ENCODE measurements around the gene DUSP28. TPM values are rescaled to one million over a fixed set of nuclear protein-coding genes. Genes with fewer than 3 reads are reported as not detected.

The DUSP28 gene
- total and polyA plus RNA-seq, 10 of the 15 experiments (the other 5 are each of a cell fraction or from before 2014, with no cell fraction given) = 2.5 to 12.5 (median 6.4) TPM

DNA sequence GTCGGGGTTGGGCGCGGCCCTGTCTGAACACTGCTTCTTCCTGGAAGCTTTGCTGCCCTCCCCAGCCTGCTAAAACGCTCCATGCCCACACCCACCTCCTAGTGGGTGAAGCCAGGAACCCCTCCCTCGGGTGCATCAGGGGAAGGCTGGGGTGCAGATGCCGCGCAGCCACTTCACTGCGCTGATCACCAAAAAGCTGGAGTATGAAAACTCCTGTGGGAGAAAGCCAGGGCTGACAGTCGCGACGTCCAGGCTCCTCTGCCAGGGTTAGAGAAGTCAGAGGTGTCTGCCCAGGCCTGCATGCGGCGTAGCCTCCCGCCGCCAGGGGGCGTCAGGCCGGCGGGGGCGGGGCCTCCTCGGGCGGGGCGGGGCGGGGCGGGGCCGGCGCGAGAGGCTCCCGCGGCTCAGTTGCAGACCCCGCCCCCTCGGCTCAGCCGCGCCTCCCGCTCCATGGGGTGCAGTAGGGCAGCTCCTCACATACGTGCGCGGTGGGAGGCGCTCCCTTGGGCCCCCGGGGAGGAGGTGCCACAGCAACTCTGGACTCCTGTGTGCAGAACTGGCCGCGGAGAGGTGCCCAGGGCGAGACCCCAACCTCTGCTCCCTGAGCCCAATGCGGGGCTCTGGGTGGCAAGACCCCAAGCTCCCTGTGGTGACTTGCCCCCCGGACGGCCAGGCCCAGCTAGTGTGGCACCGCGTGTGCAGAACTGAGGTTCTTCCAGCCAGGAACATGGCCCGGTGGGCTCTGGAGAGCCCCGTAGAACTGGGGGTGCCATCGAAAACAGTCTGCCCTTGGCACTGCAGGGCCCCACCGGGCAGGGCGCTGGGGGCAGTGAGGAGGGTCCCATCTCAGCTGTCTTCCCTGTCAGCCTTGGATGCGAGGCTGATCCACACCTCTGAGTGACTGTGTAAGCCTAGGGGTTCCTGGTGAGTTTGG, 6.3 kb downstream of the DUSP28 start (continued):
- no peak for TF ChIP-seq MYC (IDR thresholded peaks at IDR 0.05; ENCODE audit: insufficient read depth, insufficient read length, insufficient replicate concordance, low read length, severe bottlenecking)
- TF ChIP-seq SREBF1 (IDR thresholded peaks at IDR 0.05; ENCODE audit: low read length) = no peak
- peak; percentile 10; the same call in 1 of the 2 replicates for TF ChIP-seq MXI1 (IDR thresholded peaks at IDR 0.05; ENCODE audit: low read depth, low read length)
- TF ChIP-seq SPI1 (IDR thresholded peaks at IDR 0.05; ENCODE audit: borderline replicate concordance, insufficient read depth, low read depth, low read length) = no peak
- no peak; the same call in none of the 2 replicates for TF ChIP-seq PKNOX1 (IDR thresholded peaks at IDR 0.05)
- no peak for TF ChIP-seq WRNIP1 (IDR thresholded peaks at IDR 0.05; ENCODE audit: borderline replicate concordance, low read depth, low read length)
- TF ChIP-seq MEF2B (IDR thresholded peaks at IDR 0.05; ENCODE audit: partially characterized antibody, poor library complexity, severe bottlenecking) = peak; percentile 48
- TF ChIP-seq CHD1 (IDR thresholded peaks at IDR 0.05; ENCODE audit: low read depth, low read length) = no peak
- 0 out of 2 replicates have a peak, but pooled peaks have one; percentile 9 for TF ChIP-seq IKZF1 (conservative IDR thresholded peaks at IDR 0.05)
- 0 out of 2 replicates have a peak, but pooled peaks have one; percentile 9 for TF ChIP-seq JUND (IDR thresholded peaks at IDR 0.05; ENCODE audit: low read depth, low read length)
- TF ChIP-seq NFYA (IDR thresholded peaks at IDR 0.05; ENCODE audit: borderline replicate concordance, low read depth, low read length) = no peak
- TF ChIP-seq POU2F2 (IDR thresholded peaks at IDR 0.05; ENCODE audit: borderline replicate concordance, low read depth, low read length) = peak; percentile 70; the same call in 2 of the 3 replicates
- no peak for TF ChIP-seq ZNF217 (IDR thresholded peaks at IDR 0.05)
- peak; percentile 58 for TF ChIP-seq CREM (IDR thresholded peaks at IDR 0.05; ENCODE audit: low read depth)
- TF ChIP-seq IRF4 (IDR thresholded peaks at IDR 0.05; ENCODE audit: low read depth, low read length) = no peak
- TF ChIP-seq EGR1 (IDR thresholded peaks at IDR 0.05; ENCODE audit: borderline replicate concordance in 1 of 2, low read depth in 2 of 2, low read length in 2 of 2) = peak in 1 of 2 experiments; percentile 84; a peak in 2 of 3 replicates
- peak; percentile 49 for TF ChIP-seq HDGF (IDR thresholded peaks at IDR 0.05)
- TF ChIP-seq CBX3 (IDR thresholded peaks at IDR 0.05; ENCODE audit: borderline replicate concordance, low read depth) = no peak
- TF ChIP-seq KAT2A (conservative IDR thresholded peaks at IDR 0.05; ENCODE audit: control insufficient read depth, low read depth, low read length) = no peak
- TF ChIP-seq USF1 (IDR thresholded peaks at IDR 0.05; ENCODE audit: borderline replicate concordance, extremely low read length, insufficient read depth, low read depth, low read length) = no peak
- no peak for TF ChIP-seq STAT1 (conservative IDR thresholded peaks at IDR 0.05)
- TF ChIP-seq ZBED1 (IDR thresholded peaks at IDR 0.05; ENCODE audit: borderline replicate concordance) = no peak
- no peak for TF ChIP-seq CREB1 (IDR thresholded peaks at IDR 0.05; ENCODE audit: low read depth)
- peak; percentile 54 for TF ChIP-seq SP1 (IDR thresholded peaks at IDR 0.05; ENCODE audit: low read depth, low read length)
- no peak; the same call in 1 of the 2 replicates for TF ChIP-seq SMAD5 (IDR thresholded peaks at IDR 0.05; ENCODE audit: low read depth)
- TF ChIP-seq FOXM1 (IDR thresholded peaks at IDR 0.05; ENCODE audit: low read depth, low read length) = no peak
- TF ChIP-seq RELA (IDR thresholded peaks at IDR 0.05; ENCODE audit: borderline replicate concordance, partially characterized antibody) = peak; percentile 6
- no peak for TF ChIP-seq TARDBP (IDR thresholded peaks at IDR 0.05; ENCODE audit: borderline replicate concordance)
